Measurements from ENCODE around the gene VPS54. TPM values are rescaled to one million over a fixed set of nuclear protein-coding genes. Genes with fewer than 3 reads are reported as not detected.
A peak's percentile ranks its signal among the peaks of the same experiment; 100 is the strongest.

VPS54 gene
- total RNA-seq, 1 donor from 2014 or later = 18.7 TPM

DNA sequence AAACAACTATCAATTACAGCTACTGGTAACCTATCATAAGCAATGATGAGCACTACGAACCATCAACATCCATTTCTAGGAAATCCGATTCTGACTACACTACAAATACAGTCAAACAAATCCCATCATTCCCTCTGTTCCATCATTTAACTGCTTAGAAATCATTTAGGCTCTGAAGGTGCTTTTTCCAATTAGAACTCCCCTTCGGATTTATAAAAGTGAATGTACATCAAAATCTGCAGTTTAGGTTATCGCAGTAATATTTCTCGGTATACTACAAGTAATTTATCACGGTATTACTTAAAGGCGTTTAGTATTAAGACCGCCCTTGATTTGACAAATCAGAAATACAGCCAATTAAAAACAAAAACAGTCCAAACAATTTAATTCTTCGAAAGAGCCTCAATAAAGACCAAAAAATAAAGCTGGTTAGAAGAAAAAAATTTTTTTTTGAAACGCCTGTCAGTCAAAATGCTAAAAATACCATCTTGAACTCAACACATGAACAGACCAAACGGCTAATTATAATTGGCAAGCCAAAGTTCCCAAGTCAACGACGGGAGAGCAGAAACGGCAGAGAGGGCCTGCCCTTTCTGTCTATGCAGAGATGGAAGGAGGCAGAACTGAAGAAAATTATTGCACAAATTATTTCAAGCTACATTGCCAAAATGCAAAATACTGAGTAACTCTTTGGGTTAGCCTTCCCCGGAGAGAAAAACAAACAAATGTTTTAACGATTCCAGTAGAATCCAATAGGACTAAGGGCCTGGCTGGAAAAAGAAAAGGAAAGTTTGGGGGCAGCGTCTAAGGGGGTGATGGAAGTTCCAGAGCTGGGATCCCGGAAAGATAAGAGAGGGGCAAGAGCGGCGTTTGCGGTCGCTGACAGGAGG is 1.2 kb downstream of the VPS54 start:
- DNase-seq = no peak
- Mint-ChIP-seq H3K9me3 (ENCODE audit: unreplicated experiment) (peaks cover 11% of the 10 kb centered on the region), H3K36me3 (ENCODE audit: unreplicated experiment) (no peaks in the 10 kb centered on the region), H3K4me3 (ENCODE audit: unreplicated experiment) (peak overlapping the region; percentile 99), H3K27me3 (ENCODE audit: unreplicated experiment) (peaks cover 7% of the 10 kb centered on the region), H3K4me1 (ENCODE audit: low read depth, unreplicated experiment) (peaks cover 9% of the 10 kb centered on the region), H3K27ac (ENCODE audit: unreplicated experiment) (peak overlapping the region; percentile 99)
- TF ChIP-seq, protein P1, sequence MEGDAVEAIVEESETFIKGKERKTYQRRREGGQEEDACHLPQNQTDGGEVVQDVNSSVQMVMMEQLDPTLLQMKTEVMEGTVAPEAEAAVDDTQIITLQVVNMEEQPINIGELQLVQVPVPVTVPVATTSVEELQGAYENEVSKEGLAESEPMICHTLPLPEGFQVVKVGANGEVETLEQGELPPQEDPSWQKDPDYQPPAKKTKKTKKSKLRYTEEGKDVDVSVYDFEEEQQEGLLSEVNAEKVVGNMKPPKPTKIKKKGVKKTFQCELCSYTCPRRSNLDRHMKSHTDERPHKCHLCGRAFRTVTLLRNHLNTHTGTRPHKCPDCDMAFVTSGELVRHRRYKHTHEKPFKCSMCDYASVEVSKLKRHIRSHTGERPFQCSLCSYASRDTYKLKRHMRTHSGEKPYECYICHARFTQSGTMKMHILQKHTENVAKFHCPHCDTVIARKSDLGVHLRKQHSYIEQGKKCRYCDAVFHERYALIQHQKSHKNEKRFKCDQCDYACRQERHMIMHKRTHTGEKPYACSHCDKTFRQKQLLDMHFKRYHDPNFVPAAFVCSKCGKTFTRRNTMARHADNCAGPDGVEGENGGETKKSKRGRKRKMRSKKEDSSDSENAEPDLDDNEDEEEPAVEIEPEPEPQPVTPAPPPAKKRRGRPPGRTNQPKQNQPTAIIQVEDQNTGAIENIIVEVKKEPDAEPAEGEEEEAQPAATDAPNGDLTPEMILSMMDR (IDR thresholded peaks at IDR 0.05; ENCODE audit: partially characterized antibody, unreplicated experiment) = no peak

DNA sequence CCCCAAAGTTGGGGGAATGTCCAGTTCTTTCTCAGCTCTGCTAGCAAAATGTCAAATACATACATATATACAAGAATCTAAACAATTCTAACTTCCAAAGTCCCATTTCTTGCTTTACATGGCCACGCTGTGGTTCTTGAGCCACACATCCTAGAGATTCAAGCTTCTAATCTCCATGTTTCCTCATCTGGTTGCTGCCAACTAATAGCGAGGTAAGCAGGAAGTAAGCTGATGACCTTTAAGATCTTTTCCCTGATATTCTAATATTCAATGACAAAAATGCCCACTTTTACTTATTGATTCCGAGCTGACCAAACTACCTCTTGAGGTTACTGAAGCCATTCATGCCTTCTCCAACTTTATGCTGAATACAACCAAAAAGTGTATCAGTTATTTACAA is 3.3 kb downstream of the VPS54 start:
- H3K27me3 Mint-ChIP-seq (ENCODE audit: unreplicated experiment) = peaks cover 7% of the 10 kb centered on the region
- H3K9me3 Mint-ChIP-seq (ENCODE audit: unreplicated experiment) = peaks cover 11% of the 10 kb centered on the region
- H3K36me3 Mint-ChIP-seq (ENCODE audit: unreplicated experiment) = no peaks in the 10 kb centered on the region
- H3K27ac Mint-ChIP-seq (ENCODE audit: unreplicated experiment) = no peak overlapping the region
- peaks cover 8% of the 10 kb centered on the region for H3K4me1 Mint-ChIP-seq (ENCODE audit: low read depth, unreplicated experiment)
- TF ChIP-seq, protein P1 (IDR thresholded peaks at IDR 0.05; ENCODE audit: partially characterized antibody, unreplicated experiment) = no peak
- no peak for DNase-seq
- peak overlapping the region; percentile 48 for H3K4me3 Mint-ChIP-seq (ENCODE audit: unreplicated experiment)

- Mint-ChIP-seq H3K36me3 (ENCODE audit: unreplicated experiment) (no peaks in the 10 kb centered on the region), H3K27ac (ENCODE audit: unreplicated experiment) (no peak overlapping the region)
Observed at GRCh38 chr2:64015391-64015790, 3.8 kb downstream of the VPS54 start.

GRCh38 chr2:64014628-64015027 is 4.6 kb downstream of the VPS54 start:
- Mint-ChIP-seq H3K4me3 (ENCODE audit: unreplicated experiment) (no peak overlapping the region), H3K9me3 (ENCODE audit: unreplicated experiment) (peaks cover 9% of the 10 kb centered on the region), H3K27ac (ENCODE audit: unreplicated experiment) (no peak overlapping the region), H3K4me1 (ENCODE audit: low read depth, unreplicated experiment) (peaks cover 4% of the 10 kb centered on the region), H3K27me3 (ENCODE audit: unreplicated experiment) (peaks cover 4% of the 10 kb centered on the region), H3K36me3 (ENCODE audit: unreplicated experiment) (no peaks in the 10 kb centered on the region)
- TF ChIP-seq, protein P1 (IDR thresholded peaks at IDR 0.05; ENCODE audit: partially characterized antibody, unreplicated experiment) = no peak
- DNase-seq = no peak

More at GRCh38 chr2:64015391-64015790, 3.8 kb downstream of the VPS54 start:
- H3K4me1 Mint-ChIP-seq (ENCODE audit: low read depth, unreplicated experiment) = peaks cover 8% of the 10 kb centered on the region
- H3K4me3 Mint-ChIP-seq (ENCODE audit: unreplicated experiment) = no peak overlapping the region
- H3K9me3 Mint-ChIP-seq (ENCODE audit: unreplicated experiment) = peaks cover 11% of the 10 kb centered on the region
- peaks cover 7% of the 10 kb centered on the region for H3K27me3 Mint-ChIP-seq (ENCODE audit: unreplicated experiment)
- no peak for DNase-seq
- TF ChIP-seq, protein P1 (IDR thresholded peaks at IDR 0.05; ENCODE audit: partially characterized antibody, unreplicated experiment) = no peak

GRCh38 chr2:64013053-64013452 is 6.2 kb downstream of the VPS54 start:
- H3K27ac Mint-ChIP-seq (ENCODE audit: unreplicated experiment) = peak overlapping the region; percentile 10
- H3K4me3 Mint-ChIP-seq (ENCODE audit: unreplicated experiment) = no peak overlapping the region
- no peaks in the 10 kb centered on the region for H3K36me3 Mint-ChIP-seq (ENCODE audit: unreplicated experiment)

More at GRCh38 chr2:64013053-64013452, 6.2 kb downstream of the VPS54 start:
- no peak for DNase-seq
- TF ChIP-seq, protein P1 (IDR thresholded peaks at IDR 0.05; ENCODE audit: partially characterized antibody, unreplicated experiment) = no peak
- Mint-ChIP-seq H3K9me3 (ENCODE audit: unreplicated experiment) (peaks cover 4% of the 10 kb centered on the region), H3K4me1 (ENCODE audit: low read depth, unreplicated experiment) (peaks cover 4% of the 10 kb centered on the region), H3K27me3 (ENCODE audit: unreplicated experiment) (no peaks in the 10 kb centered on the region)
